ENCODE measurements around the gene MTA1. TPM values are rescaled to one million over a fixed set of nuclear protein-coding genes. Genes with fewer than 3 reads are reported as not detected.

Gene MTA1
- total and polyA plus RNA-seq, 2 of the 8 experiments (the other 6 are each of a cell fraction or from before 2014, with no cell fraction given), result 73.9 to 221 TPM

GRCh38 chr14:105480807-105481801 is 61.5 kb downstream of the MTA1 start:
- H3K27ac ChIP-seq (ENCODE audit: low read depth, low read length), result 0 out of 2 replicates have a peak overlapping the region, but pooled peaks have one; percentile 8
- H3K4me2 ChIP-seq (ENCODE audit: insufficient read depth in 1 of 2, low read depth in 2 of 2, low read length in 2 of 2), result peak overlapping the region; percentile 21 to 84
- no peaks in the 10 kb centered on the region for H3K9me3 ChIP-seq (ENCODE audit: insufficient read depth in 2 of 2, low read depth in 1 of 2, low read length in 1 of 2)
- CTCF ChIA-PET (ENCODE audit: partially characterized antibody), result interaction anchor here (0.6 to 5.0 kb wide), 37 partner anchors 9 to 441 kb away, joined by 3 to 70 read pairs (median 4); no protein-coding TSS in a partner anchor
- peak overlapping the region in 2 of 4 experiments; percentile 40 to 52; a peak in 4 of 8 replicates for H3K4me3 ChIP-seq (ENCODE audit: extremely low read depth in 1 of 4, insufficient read depth in 2 of 4, low read depth in 3 of 4, low read length in 4 of 4)
- peak overlapping the region; percentile 95; the same call in 1 of the 2 replicates for H4K8ac ChIP-seq (ENCODE audit: extremely low read depth, insufficient read depth, low read length)
- H3K79me1 ChIP-seq (ENCODE audit: low read depth, low read length), result no peaks in the 10 kb centered on the region
- POLR2A ChIA-PET (ENCODE audit: partially characterized antibody), result interaction anchor here (0.9 to 1.6 kb wide), 7 partner anchors 8 to 291 kb away, joined by 3 to 8 read pairs (median 3); partner anchors contain the start of gene TEDC1
- H3K56ac ChIP-seq (replicated peaks; ENCODE audit: insufficient read length, low read depth, low read length), result no peak overlapping the region
- H2BK12ac ChIP-seq (ENCODE audit: low read depth, low read length), result peak overlapping the region; percentile 99
- no peak overlapping the region for H2BK15ac ChIP-seq (ENCODE audit: low read length)
- peak overlapping the region; percentile 25 for H4K91ac ChIP-seq (replicated peaks; ENCODE audit: insufficient read length, low read length)
- H4K5ac ChIP-seq (ENCODE audit: insufficient read length, low read depth, low read length), result no peak overlapping the region
- no peak overlapping the region for H2AK5ac ChIP-seq (ENCODE audit: low read depth, low read length)
- H3K4ac ChIP-seq (replicated peaks; ENCODE audit: insufficient read length, low read depth, low read length), result peak overlapping the region; percentile 65
- no peak overlapping the region for H3K23ac ChIP-seq (ENCODE audit: insufficient read length)
- H3K27me3 ChIP-seq (replicated peaks in 1 of 4; ENCODE audit: control insufficient read depth in 3 of 4, extremely low read depth in 1 of 4, insufficient read depth in 3 of 4, low read length in 3 of 4), result peaks cover 50 to 99% (median 82%) of the 10 kb centered on the region in 4 experiments
- H2AFZ ChIP-seq (ENCODE audit: low read length), result peak overlapping the region; percentile 85; the same call in 1 of the 2 replicates
- no peaks in the 10 kb centered on the region for H3K79me2 ChIP-seq (ENCODE audit: control insufficient read depth in 1 of 2, insufficient read depth in 2 of 2, low read length in 2 of 2)
- 20% methylated on average over 32 of the region's 35 CpGs; no CpG with 5 or more reads in 1 of the 2 experiments for WGBS, 2 experiments (ENCODE audit: extremely low coverage in 1 of 2, insufficient coverage in 1 of 2, insufficient read length in 1 of 2, insufficient replicate concordance in 2 of 2, low coverage in 1 of 2, low lambda C conversion rate in 2 of 2, missing lambda C conversion rate in 1 of 2)
- H3K36me3 ChIP-seq (ENCODE audit: control insufficient read depth in 2 of 4, insufficient read depth in 4 of 4, low read length in 3 of 4), result peaks cover 0 to 3% (median 0%) of the 10 kb centered on the region in 4 experiments; a peak in 1 of 8 replicates
- peak overlapping the region; percentile 44; the same call in 1 of the 2 replicates for H2BK5ac ChIP-seq (ENCODE audit: low read depth, low read length)
- peak overlapping the region; percentile 78 for H3K18ac ChIP-seq (ENCODE audit: extremely low read depth, low read length)
- peak overlapping the region; percentile 54 for H2BK120ac ChIP-seq (replicated peaks; ENCODE audit: low read depth, low read length)
- no peak overlapping the region for H3K14ac ChIP-seq (ENCODE audit: insufficient read length)
- H4K20me1 ChIP-seq (replicated peaks in 1 of 2; ENCODE audit: control insufficient read depth in 1 of 2, insufficient read depth in 2 of 2, low read length in 2 of 2), result peaks cover 4 to 15% of the 10 kb centered on the region in 2 experiments
- FAIRE-seq (no peak), DNase-seq (ENCODE audit: low read depth in 1 of 2, low spot score in 2 of 2) (peak; percentile 66 to 99)
- H3K23me2 ChIP-seq (ENCODE audit: low read depth, low read length), result peaks cover 2% of the 10 kb centered on the region; the same call in 1 of the 2 replicates
- H2BK20ac ChIP-seq (ENCODE audit: low read length), result peak overlapping the region; percentile 72; the same call in 1 of the 2 replicates
- H3K9ac ChIP-seq (replicated peaks in 1 of 4; ENCODE audit: extremely low read depth in 1 of 4, low read depth in 3 of 4, low read length in 3 of 4), result peak overlapping the region in 2 of 4 experiments; percentile 70 to 73; a peak in 4 of 7 replicates
- peaks cover 0 to 38% (median 26%) of the 10 kb centered on the region in 4 experiments; a peak in 6 of 7 replicates for H3K4me1 ChIP-seq (replicated peaks in 1 of 4; ENCODE audit: control insufficient read depth in 3 of 4, insufficient read depth in 4 of 4, low read length in 3 of 4)
- TF ChIP-seq JUND (IDR thresholded peaks at IDR 0.05; ENCODE audit: low read length) (peak; percentile 24; the same call in 1 of the 2 replicates), NANOG (IDR thresholded peaks at IDR 0.05; ENCODE audit: insufficient read depth, low read depth, low read length, poor library complexity, severe bottlenecking) (no peak), RXRA (IDR thresholded peaks at IDR 0.05; ENCODE audit: insufficient read depth, low read depth, low read length) (peak; percentile 80; the same call in 1 of the 2 replicates), SIX5 (IDR thresholded peaks at IDR 0.05; ENCODE audit: low read depth, low read length) (no peak), FOSL1 (IDR thresholded peaks at IDR 0.05; ENCODE audit: insufficient read depth, low read depth, low read length) (no peak), YY1 (IDR thresholded peaks at IDR 0.05; ENCODE audit: low read depth, low read length) (peak; percentile 84), TAF7 (optimal IDR thresholded peaks at IDR 0.05; ENCODE audit: borderline replicate concordance, low read depth, low read length) (no peak), SUZ12 (IDR thresholded peaks at IDR 0.05; ENCODE audit: low read length) (no peak), EP300 (IDR thresholded peaks at IDR 0.05; ENCODE audit: borderline replicate concordance in 1 of 2, low read depth in 2 of 2, low read length in 2 of 2) (peak; percentile 61 to 86; a peak in 2 of 3 replicates)

Data from H1 (cell line).